SW 1271 (cell line): ENCODE data around the gene HCFC1.

Experiments used
- DNase-seq, 2 experiments: peaks; one replicate each; lab custom pipeline; 2025; lab: John Stamatoyannopoulos, UW

The HCFC1 gene

DNA sequence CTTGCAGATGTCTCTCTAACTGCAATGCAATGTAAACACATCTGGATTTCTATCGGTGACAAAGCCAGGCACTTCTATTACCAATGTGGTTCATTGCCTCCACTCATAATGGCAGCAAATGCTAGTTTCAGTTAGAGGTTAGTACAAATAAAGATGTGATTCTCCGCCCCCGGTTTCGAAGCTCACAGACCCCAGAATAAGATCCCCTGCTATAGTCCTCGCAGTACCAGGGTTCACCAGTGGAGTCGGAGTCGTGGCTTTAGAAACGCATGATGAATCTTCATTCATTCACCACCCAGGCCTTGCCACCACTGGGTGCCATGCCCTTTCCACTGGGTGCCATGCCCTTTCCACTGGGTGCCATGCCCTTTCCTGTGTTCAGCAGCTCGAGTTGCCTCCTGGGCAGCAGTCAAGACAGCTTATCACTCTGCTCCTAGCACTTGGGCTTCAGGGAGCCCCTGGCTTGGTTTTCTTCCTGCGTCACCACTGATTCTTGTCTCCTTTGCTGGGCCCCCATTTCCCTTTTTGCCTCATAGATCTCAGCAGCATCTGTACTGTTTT, 33.3 kb downstream of the HCFC1 start:
- no peak for DNase-seq

DNA sequence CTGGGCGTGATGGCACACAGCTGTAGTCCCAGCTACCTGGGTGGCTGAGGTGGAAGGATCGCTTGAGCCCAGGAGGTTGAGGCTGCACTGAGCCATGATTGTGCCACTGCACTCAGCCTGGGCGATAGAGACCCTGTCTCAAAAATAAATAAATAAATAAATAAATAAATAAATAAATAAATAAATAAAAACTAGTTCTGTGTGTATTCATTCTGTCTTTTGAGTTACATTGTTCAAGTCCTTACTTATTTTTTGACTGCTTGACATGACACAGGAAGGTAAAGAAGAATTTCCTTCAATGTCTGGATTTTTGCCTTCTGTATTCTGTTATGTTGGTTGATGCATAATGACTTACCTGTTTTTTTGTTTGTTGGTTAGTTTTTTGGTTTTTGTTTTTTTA, 34.6 kb downstream of the HCFC1 start:
- no peak for DNase-seq

DNA sequence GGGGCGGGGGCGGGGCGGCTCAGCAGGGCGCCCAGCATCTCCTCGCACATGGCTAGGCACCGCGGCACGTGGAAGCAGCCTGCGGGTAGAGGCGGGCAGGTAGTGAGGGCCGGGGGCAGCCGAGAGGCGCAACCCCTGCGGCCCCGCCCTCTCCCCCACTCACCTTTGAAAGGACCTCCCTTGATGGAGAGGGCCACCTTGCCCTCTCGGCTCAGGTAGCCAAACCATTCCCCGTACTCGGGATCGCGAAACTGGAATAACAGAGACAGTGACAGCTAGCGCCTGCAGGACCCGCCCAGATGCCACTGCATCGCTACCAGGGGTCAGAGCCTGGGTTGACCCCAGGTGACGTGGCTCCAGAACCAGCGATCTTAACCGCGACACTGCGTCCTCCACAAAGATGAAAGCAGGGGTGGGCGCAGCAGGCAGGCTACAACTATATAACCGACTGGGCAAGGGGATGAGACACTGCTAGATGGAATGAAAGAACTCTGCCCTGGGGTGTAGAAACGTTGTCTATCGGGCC, 36.2 kb downstream of the HCFC1 start:
- no peak for DNase-seq

DNA sequence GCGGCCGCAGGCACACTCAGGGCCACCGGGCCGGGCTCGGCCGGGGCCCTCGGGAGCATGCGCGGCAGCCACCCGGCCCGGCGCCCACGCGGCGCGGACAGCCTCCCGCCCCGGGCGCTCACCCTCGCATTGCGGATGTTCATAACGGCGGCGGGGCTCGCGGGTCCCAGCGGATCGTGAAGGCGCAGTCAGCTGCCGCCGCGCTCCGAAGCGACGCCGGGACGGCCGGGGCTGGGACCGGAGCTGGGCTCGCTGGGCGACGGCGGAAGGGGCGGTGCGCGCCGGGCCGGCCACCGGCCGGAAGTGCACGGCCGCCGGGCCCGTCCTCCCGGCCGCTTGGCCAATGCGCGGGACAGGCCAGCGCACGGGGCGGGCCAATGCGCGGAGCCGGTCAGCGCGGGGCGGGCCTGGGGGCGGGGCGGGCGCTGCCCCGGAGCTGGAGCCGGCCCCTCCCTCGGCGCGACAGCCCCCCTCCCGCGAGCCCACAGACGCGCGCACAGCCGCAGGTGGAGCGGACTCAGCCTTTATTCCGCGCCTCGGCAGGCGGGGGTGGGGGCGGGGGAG, 36.8 kb downstream of the HCFC1 start, which contains the start of gene NAA10:
NAA10 (minus strand) TSS at position 276 of the 564 bp plus-strand sequence; CDS start at position 143, 133 bp downstream.
- DNase-seq: peak; percentile 22 to 43

DNA sequence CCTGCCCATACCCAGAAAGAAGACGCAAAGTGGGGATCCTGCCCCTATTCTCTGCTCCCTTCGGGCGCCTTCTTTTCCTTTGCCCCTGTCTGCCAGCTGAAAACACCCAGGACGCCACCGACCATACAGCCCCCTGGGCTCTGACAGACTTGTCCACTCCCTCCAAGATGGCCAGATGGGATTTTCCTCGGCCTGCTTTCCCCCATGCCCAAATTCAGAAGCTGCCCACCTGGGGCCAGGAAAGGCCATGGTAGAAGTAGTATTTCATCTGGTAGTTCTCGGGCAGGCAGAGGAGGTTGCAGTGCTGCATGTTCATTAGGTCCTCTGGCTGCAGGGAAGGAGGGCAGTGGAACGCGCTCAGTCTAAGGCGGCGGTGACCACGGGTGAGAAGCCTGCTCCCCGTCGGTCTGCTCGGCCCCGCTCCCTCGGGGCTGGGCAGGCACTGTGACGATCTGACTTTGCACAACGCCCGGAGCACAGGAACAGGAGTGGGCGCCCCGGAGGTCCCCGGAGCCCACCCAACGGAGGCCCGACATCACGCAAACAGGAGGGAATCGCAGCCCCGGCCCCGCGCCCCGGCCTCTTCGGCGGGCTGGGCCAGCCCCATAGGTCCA, 37.4 kb downstream of the HCFC1 start:
- DNase-seq: no peak

DNA sequence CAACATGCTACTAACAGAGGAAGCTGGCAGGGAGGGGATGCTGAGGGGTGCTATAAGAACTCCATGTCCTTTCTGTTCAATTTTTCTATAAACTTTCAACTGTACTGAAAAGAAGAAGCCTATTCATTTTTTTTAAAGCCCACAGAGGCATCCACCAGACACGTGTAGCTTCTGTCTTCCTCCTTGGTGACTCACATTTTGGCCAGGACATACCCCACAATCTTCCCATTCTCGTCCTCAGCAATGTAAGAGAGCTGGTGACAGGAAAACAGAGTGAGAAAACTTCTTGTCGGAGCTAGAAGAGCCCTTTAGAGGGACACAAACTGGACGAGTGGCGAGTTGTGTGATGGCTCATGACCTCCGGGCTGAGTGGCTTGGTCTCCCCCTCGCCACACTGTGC, 37.9 kb downstream of the HCFC1 start:
- DNase-seq: no peak

DNA sequence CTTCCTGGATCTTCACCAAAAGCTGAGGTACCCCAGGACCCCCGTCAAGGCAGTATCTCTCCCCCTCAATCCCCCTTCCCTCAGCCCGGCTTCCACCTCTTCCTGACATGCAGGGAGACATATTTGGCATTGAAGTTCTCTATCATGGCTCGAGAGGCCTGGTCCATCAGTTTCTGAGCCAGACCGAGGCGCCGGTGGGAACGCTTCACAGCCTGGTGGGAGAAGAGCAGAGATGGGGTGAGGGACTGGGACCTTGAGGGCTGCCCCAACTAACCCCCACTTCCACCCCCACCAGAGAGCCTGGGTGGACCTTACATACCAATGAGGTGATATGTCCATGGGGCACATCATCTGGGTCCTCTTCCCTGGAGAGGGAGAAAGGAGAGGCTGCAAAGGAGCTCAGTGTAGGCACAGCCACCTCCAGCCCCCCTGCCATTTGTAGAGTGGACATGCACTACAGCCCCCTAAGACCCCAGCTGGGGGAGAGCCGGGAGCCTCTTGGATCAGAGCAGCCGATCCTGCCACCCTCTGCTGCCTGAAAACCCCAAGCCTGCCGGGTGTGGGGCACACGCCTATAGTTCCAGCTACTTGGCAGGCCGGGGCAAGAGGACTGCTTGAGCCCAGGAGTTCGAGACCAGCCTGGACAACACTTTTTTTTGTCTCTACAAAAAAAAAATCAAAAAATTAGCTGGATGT, 39.2 kb downstream of the HCFC1 start:
- no peak for DNase-seq

DNA sequence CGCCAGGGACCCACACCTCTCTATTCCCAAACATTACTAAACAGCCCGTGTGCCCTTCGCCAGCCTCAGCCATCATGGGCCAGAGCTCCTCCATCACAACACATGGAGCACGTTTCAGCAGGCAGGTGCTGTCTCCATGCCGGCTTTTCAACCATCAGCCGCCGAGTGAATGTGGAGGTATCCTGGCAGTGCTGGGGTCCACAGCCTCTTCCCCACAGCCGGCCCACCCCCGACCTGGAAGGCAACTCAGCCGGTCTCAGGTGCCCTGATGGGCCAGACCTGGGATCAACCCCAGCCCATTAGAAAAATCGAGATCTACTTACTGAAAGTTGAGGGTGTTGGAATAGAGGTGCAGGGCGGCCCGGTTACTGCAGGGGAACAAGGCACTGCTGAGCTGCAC, 39.9 kb downstream of the HCFC1 start:
- no peak for DNase-seq

DNA sequence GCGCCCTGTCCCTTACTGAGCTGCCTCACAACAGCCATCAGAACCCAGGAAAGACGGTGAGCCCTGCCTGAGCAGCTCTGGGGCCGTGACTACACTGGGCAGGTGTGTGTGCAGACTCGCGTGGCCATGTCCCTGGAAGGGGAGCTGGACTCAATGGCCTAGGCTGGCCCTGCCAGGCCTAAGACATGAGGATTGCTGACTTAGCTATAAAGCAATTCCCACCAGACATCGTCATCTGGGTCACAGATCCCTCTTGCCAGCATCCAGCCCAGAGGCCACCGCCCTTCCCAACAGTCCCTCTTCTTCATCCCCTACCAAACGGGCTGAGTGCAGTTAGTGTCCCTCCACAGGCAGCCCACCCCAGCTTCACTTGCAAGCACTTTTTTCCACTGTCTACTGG, 40.5 kb downstream of the HCFC1 start:
- DNase-seq: no peak

DNA sequence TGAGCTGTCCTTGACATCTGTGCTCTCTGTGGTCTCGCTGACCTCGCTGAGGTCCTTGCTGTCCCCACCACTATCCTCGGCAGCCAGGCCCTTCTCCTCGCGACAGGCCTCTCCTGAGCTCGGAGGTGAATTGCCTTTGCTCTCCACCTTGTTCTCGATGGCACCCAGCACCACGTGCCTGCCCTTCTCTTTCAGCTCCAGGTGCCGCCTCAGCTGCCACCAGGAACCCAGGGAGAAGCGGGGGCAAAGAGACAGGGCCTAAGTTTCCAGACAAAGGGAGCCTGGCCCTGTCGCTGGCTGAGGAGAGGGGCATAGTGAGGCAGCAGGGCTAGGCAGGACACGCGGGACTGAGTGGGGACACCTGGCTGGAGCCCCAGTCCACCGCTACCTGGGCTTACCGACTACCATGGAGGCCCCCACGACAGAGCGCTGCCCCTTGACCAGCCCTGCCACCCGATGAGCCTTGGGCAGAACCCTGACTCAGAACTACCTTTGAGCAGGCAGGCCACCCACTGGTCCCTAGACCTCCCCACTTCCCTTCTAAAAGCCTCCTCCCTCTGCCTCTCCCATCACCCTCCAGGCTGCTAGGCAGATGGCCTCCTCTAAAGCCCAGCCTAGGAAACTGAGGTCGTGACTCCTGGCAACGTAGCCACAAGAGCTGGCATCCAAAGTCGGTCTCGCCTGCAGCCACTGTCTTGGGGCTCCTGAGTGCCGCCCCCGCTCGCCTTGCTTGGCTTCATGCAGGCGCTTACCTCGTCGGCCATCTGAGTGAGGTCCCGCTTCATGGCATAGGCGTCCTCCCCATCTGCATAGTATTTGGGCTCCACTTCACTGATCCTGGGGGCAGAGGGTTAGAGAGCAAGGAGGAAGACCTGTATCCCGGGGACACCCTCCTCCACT, 41.4 kb downstream of the HCFC1 start:
- no peak for DNase-seq

DNA sequence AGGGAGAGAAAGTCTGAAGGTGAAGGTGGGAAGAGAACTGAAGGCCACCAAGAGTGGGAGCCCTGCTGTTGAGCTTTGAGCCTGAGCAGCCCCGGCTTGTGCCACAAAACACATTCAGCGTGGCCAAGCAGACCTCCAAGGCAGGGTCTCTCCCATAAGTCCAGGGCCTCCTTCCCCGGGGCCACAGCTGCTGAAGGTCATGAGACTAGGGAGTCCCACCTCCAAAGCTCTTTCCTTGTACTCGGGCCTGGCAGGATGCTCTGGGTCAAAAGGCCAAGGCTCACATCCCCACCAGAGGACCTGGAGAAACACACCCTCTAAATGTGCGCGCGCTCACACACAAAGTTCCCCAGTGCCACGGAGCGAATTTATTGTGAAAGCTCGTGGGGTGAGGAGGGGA, 42.0 kb downstream of the HCFC1 start:
- DNase-seq: no peak

DNA sequence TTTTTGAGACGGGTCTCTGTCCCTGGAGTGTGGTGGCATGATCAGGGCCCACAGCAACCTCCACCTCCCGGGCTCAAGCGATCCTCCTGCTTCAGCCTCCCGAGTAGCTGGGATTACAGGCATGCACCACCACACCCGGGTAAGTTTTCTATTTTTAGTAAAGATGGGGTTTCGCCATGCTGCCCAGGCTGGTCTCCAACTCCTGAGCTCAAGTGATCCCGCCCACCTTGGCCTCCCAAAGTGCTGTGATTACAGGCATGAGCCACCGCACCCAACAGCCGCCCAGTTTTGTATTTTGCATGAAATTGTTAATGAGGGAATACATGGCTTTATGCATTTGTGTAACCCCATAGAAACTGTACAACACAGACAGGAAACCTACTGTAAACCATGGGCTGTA, 42.8 kb downstream of the HCFC1 start:
- DNase-seq: no peak

DNA sequence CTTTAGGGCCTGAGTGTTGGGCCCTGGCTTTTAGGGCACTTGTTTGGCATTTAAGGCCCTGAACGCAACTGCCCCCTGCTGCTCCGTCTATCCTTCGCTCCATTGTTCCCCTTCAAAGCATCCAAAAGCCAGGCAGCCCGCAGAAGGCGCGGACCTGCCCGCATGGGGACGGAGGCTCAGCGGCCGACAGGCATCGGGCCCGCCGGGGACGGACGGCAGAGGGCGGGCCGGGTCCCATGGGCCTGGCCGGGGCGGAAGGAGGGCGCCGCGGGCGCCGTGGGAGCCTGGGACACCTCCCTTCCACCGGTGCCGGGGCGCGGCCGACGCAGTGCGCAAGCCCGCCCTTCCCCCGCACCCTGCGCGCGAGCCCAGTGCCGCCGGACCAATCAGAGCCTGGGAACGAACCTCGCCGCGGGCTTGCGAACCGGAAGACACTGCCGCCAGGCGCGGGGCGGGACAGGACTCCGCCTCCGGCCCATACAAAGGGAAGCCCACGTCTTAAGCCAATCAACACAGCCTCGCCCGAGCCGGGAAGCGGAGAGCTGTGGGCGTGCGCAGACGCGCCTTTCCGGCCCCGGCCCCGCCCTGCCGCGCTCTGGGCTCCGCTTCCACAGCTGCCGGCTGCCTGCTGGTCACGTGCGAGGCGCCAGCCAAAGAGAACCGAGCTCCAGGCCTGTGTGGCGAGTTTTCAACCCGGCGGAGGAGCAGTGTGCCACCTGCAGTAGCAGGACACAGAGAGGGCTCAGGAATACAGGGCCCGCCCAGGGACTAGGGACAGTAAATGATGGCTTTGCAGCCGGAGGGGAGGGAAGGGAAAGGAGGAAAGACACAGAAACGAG, 43.5 kb downstream of the HCFC1 start:
- DNase-seq: peak; percentile 90 to 95

DNA sequence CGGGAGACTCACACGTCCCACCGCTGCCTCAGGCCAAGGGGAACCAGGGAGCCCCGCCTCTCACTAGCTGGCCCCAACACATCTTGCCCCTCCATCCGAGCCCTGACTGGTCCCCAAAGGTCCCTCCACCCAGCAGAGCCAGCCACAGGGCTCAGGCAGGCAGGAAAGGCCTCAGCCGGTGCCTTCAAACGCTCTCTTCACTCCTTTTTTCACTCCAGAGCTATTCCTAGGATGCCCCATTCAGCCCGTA, 44.0 kb downstream of the HCFC1 start:
- no peak for DNase-seq

DNA sequence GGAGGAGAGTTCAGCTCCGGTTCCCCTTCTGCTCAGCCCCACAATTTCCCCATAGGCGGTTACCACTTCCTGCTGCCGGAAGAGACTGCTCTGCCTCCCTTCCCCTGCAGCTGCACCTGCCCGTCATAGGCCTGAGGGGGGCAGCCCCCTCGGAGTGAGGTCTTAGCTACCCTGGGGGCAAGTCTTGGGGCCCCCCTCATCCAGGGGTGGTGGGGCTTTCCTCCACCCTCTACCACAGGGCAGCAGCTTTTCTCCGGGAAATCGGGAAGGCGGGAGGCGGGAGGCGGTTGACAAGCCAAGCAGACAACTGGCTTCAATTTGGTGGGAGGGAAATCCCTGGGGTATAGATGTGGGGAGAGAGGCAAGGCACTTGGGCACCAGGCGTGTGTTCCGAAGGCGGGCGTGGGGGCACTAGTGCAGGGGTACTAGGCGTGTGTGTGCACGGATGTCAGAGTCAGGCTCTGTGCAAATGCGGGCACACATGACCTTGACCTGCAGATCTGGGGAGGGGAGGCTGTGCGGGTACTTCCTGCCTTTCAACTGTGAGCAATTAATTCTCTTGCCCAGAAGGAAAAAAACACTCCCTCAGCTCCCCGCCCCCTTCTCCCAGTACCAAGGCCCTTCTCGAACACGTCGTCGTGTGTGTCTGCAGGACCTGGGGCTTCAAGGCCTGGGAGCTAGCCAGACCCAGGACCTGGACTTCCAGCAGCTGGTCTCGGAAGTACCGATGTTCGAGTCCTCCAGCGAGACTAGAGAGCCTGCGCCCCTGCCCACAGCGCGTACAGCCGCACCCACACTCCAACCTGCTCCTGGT, 44.6 kb downstream of the HCFC1 start:
- DNase-seq: peak in 1 of 2 experiments; percentile 41

DNA sequence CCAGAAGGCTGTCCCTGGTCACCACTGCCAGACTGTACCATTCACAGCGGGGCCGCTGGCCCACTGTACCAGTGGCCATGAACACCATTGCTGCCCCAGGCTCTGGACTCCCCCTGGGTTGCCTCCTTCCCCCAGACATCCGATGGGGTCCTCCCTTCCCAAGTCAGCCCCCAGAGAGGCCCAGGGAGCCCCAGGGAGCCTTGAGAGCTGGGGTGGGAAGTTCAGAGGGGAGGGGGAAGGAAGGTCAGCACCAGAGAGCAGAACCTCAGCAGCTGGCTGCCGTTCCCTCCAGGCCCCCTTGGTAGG, 45.1 kb downstream of the HCFC1 start:
- DNase-seq: no peak

DNA sequence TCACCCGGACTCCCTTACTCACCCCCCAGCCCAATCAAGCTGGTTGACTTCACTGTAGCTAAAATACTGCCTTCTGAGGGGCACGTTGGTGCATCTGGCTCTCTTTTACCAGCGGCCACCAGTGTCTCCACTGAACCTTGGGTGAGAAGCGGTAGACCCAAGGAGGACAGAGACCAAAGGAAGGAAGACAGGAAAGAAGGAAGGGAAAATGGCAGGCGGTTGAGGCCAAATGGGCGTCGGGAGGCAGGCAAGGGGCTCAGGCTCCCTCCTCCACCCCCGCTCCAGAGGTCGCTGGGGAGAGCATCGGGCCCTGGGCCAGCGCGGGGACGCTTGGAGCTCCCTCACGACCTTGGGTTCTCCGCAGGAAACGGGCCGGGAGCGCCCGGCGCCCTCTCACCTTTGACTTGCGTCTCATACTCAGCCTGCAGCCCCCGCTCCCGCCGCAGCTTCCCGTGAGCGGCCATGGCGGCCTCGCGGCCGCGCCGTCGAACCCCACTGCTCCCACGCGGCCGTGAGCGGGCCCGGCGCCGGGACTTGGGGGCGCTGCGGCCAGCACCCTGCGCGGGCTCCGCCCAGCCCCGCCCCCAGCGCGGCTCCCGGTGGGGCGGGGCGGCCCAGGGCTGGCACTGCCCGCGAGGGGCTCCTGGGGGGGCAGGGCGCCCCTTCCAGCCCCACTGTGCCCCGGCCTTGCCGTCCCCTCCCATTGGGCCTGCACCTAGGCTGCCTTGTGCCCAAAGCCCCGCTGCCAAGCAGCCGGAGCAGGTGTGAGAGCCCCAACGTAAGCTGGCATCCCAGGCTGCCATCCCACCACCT, 45.7 kb downstream of the HCFC1 start, which contains the start of gene ARHGAP4:
ARHGAP4 (minus strand) TSS at position 526 of the 813 bp plus-strand sequence; CDS start at position 464, 62 bp downstream.
- DNase-seq: peak in 1 of 2 experiments; percentile 51

DNA sequence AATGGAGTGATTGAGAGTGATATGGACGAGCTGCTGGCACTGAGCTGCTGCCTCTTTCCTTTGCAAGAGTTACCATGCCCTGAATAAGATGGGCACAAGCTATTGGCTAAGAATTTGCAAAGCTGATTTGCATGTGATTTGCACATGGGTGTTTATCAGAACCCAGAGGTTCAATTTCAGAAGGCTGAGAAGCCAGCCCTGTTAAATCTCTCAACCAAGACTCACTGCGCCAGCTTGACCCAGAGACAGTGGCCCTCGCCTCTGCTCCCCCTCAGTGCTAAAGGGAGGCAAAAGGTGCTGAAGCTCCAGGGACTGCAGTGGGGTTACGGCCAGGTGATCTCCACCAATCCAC, 46.3 kb downstream of the HCFC1 start:
- no peak for DNase-seq

DNA sequence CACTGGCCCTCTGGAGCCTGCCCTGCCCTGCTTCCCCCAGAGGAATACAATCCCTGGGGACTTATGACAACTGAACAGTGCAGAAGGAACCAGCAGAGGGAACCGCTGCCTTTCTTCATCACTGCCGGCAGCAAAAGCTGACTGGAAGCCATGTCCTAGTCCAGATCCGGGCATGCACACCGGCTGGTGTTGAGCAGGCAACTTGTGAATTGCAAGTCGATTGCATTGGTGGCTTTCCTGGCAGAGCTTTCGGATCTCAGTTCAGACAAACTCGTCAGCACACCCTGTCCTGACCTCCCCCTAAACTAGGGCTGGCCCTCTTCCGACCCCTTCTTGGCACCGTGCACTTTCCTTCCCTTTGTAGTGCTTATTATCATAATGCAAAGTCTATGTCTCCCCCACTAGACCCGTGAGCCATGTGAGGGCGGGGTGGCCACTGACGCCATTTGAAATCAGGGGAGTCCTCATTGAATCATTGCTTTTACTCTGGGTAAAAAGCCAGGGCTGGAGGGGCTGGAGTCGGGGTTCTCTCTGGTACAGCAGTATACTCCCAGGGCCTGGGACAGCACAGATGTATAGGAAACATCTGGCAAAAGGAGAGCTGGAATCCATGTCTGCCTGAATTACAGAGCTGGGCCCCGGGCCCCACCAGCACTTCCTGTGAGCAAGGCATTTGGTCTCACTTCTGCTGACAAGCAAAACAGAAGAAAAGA, 47.3 kb downstream of the HCFC1 start:
- DNase-seq: peak in 1 of 2 experiments; percentile 31
